GM23338 (cell line): ENCODE data around the gene MDM2. TPM values are rescaled to one million over a fixed set of nuclear protein-coding genes. Genes with fewer than 3 reads are reported as not detected.

Source experiments
- ATAC-seq: fragments of 200-7000 bp; cut with Tn5 transposase; 3 replicates; pipeline ENCODE4 v1.9.1; 2020
- DNase-seq: peaks from one replicate; pipeline ENCODE4 v3.0.0-alpha.2; 2015; ENCODE audit warnings: low spot score
- H2AFZ ChIP-seq: fragments of 200-600 bp; sonication (generic); 2 replicates; pipeline ENCODE4 v1.8.0; 2016; ENCODE audit warnings: antibody characterized with exemption, mild to moderate bottlenecking, moderate library complexity
- H3F3A ChIP-seq: fragments of 200-600 bp; sonication (generic); replicated peaks from 2 replicates; pipeline ENCODE4 v1.8.0; 2017; ENCODE audit warnings: antibody characterized with exemption, mixed run types, low read depth
- H3K27ac ChIP-seq: fragments of 200-600 bp; sonication (generic); 2 replicates; pipeline ENCODE4 v1.6.1; 2016; ENCODE audit warnings: low read depth
- H3K27me3 ChIP-seq: fragments of 200-600 bp; sonication (generic); 2 replicates; pipeline ENCODE4 v1.8.0; 2016; ENCODE audit warnings: mild to moderate bottlenecking, mixed run types, moderate library complexity; ENCODE audit not compliant: insufficient read depth
- H3K36me3 ChIP-seq: fragments of 200-600 bp; sonication (generic); 2 replicates; pipeline ENCODE4 v1.8.0; 2016; ENCODE audit warnings: mild to moderate bottlenecking; ENCODE audit not compliant: insufficient read depth
- H3K4me1 ChIP-seq: fragments of 200-600 bp; sonication (generic); 2 replicates; pipeline ENCODE4 v1.8.0; 2016; ENCODE audit warnings: mild to moderate bottlenecking, moderate library complexity; ENCODE audit not compliant: insufficient read depth
- H3K4me2 ChIP-seq: fragments of 200-600 bp; sonication (generic); 2 replicates; pipeline ENCODE4 v1.7.1; 2017; ENCODE audit warnings: mixed run types
- H3K4me3 ChIP-seq: fragments of 200-600 bp; sonication (generic); 2 replicates; pipeline ENCODE4 v1.6.1; 2016; ENCODE audit warnings: mixed run types
- H3K79me2 ChIP-seq: fragments of 200-600 bp; sonication (generic); replicated peaks from 2 replicates; pipeline ENCODE4 v1.8.0; 2017; ENCODE audit warnings: mild to moderate bottlenecking; ENCODE audit not compliant: insufficient read depth
- H3K9me2 ChIP-seq: fragments of 200-600 bp; sonication (generic); 2 replicates; pipeline ENCODE4 v1.8.0; 2017; ENCODE audit not compliant: insufficient read depth
- H4K20me1 ChIP-seq: fragments of 200-600 bp; sonication (generic); replicated peaks from 2 replicates; pipeline ENCODE4 v1.8.0; 2017; ENCODE audit warnings: mild to moderate bottlenecking; ENCODE audit not compliant: insufficient read depth
- H3K27ac Mint-ChIP-seq: 2 replicates; pipeline ENCODE4 v1.8.0; 2020; ENCODE audit warnings: inconsistent platforms, mild to moderate bottlenecking, moderate library complexity, mixed read lengths
- H3K27me3 Mint-ChIP-seq: 3 replicates; pipeline ENCODE4 v1.8.0; 2022; ENCODE audit warnings: low read depth, mild to moderate bottlenecking, moderate library complexity, mixed read lengths, inconsistent platforms; ENCODE audit not compliant: insufficient read depth, poor library complexity
- H3K36me3 Mint-ChIP-seq: 3 replicates; pipeline ENCODE4 v1.8.0; 2021; ENCODE audit warnings: low read depth, mild to moderate bottlenecking, inconsistent platforms, moderate library complexity, mixed read lengths
- H3K4me1 Mint-ChIP-seq: 3 replicates; pipeline ENCODE4 v1.8.0; 2020; ENCODE audit warnings: mild to moderate bottlenecking, inconsistent platforms, mixed read lengths
- H3K4me3 Mint-ChIP-seq: 3 replicates; pipeline ENCODE4 v1.8.0; 2021; ENCODE audit warnings: moderate library complexity, mild to moderate bottlenecking, inconsistent platforms, mixed read lengths
- H3K9me3 Mint-ChIP-seq: 3 replicates; pipeline ENCODE4 v1.8.0; 2020; ENCODE audit warnings: moderate library complexity, mild to moderate bottlenecking, inconsistent platforms, mixed read lengths
- CREB1 ChIP-seq: fragments of 250-450 bp; sonication (Bioruptor Pico); IDR thresholded peaks from 2 replicates; pipeline ENCODE4 v1.5.0; 2020; ENCODE audit warnings: low read depth, mild to moderate bottlenecking, moderate library complexity
- EZH2 ChIP-seq: fragments of 200-600 bp; sonication (generic); IDR thresholded peaks from one replicate; pipeline ENCODE4 v1.8.0; 2017; ENCODE audit warnings: antibody characterized with exemption, mild to moderate bottlenecking, low read depth; ENCODE audit not compliant: unreplicated experiment
- EZH2phosphoT487 ChIP-seq: fragments of 200-600 bp; sonication (generic); IDR thresholded peaks from one replicate; pipeline ENCODE4 v1.8.1; 2018; ENCODE audit warnings: antibody characterized with exemption; ENCODE audit not compliant: unreplicated experiment
- JUNB ChIP-seq: IDR thresholded peaks from one replicate; pipeline ENCODE4 v1.6.1; 2016; ENCODE audit warnings: antibody characterized with exemption; ENCODE audit not compliant: unreplicated experiment
- NANOG ChIP-seq: IDR thresholded peaks from 2 replicates; pipeline ENCODE4 v1.6.1; 2016; ENCODE audit warnings: antibody characterized with exemption, borderline replicate concordance
- POLR2AphosphoS5 ChIP-seq: IDR thresholded peaks from 2 replicates; pipeline ENCODE4 v1.6.1; 2016; ENCODE audit warnings: antibody characterized with exemption, low read depth
- STAT1 ChIP-seq: IDR thresholded peaks from one replicate; pipeline ENCODE4 v1.6.1; 2016; ENCODE audit warnings: antibody characterized with exemption; ENCODE audit not compliant: unreplicated experiment
- ZNF114 ChIP-seq: fragments of 250-450 bp; sonication (Bioruptor Pico); IDR thresholded peaks from 2 replicates; pipeline ENCODE4 v1.5.0; 2020; ENCODE audit warnings: mild to moderate bottlenecking, moderate library complexity
- ZNF331 ChIP-seq: fragments of 250-450 bp; sonication (Bioruptor Pico); IDR thresholded peaks from 2 replicates; pipeline ENCODE4 v1.5.0; 2020; ENCODE audit warnings: low read depth, mild to moderate bottlenecking, moderate library complexity
- polyA plus RNA-seq: library from polyadenylated mRNA; unstranded; fragments of >200 nt; fragmentation: Nextera tagmentation; extraction: Ambion mirVana; gene quantifications from 2 replicates; pipeline ENCODE4 v1.2.1, GENCODE V29; 2016
- total RNA-seq: library from RNA; depleted of rRNA; stranded (reverse); fragments of >200 nt; shearing (Covaris generic); gene quantifications from 2 replicates; pipeline ENCODE4 v1.2.3, GENCODE V29; 2014
- TF ChIP-seq, protein P1 (sequence below): IDR thresholded peaks from 2 replicates; pipeline ENCODE4 v1.6.1; 2016; ENCODE audit warnings: antibody characterized with exemption
- TF ChIP-seq, protein P2 (sequence below): IDR thresholded peaks from one replicate; pipeline ENCODE4 v1.6.1; 2018; ENCODE audit warnings: antibody characterized with exemption; ENCODE audit not compliant: unreplicated experiment
- TF ChIP-seq, protein P3 (sequence below): fragments of 250-450 bp; sonication (Bioruptor Pico); IDR thresholded peaks from 2 replicates; pipeline ENCODE4 v1.5.0; 2020; ENCODE audit warnings: mild to moderate bottlenecking, moderate library complexity
- TF ChIP-seq, protein P4 (sequence below), 2 experiments: fragments of 200-600 bp in 1 of 2; sonication (generic) in 1 of 2; conservative IDR thresholded peaks; 2 replicates each; pipeline versions ENCODE4 v1.5.1 to v1.6.1; 2016 to 2017; ENCODE audit warnings: antibody characterized with exemption in 2 of 2, low read depth in 2 of 2, mild to moderate bottlenecking in 2 of 2, moderate library complexity in 1 of 2

Gene MDM2
- total and polyA plus RNA-seq, 2 experiments from 2014 or later, result 105 to 136 TPM

DNA sequence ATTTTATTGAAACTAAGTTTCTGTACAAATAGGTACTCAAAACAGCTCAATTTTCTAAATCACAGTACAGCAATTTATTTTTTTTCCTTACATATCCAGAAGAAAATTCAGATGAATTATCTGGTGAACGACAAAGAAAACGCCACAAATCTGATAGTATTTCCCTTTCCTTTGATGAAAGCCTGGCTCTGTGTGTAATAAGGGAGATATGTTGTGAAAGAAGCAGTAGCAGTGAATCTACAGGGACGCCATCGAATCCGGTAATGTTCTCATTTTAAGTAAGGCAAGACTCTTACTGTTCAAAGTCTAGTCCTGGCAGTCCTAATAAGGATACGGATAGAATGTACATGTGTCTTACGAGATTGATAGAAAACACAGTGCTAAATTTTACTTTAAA lies 20.7 kb downstream of the MDM2 start:
- Histone ChIP-seq H3K4me1 (peaks cover 5% of the 10 kb centered on the region), H3K36me3 (peaks cover 63% of the 10 kb centered on the region), H3K79me2 (peaks cover 16% of the 10 kb centered on the region), H3K9me2 (no peaks in the 10 kb centered on the region), H3K4me2 (no peak overlapping the region), H3F3A (peaks cover 16% of the 10 kb centered on the region; the same call in 1 of the 2 replicates), H4K20me1 (peaks cover 6% of the 10 kb centered on the region; the same call in 1 of the 2 replicates), H3K27ac (no peak overlapping the region), H2AFZ (no peak overlapping the region), H3K27me3 (no peaks in the 10 kb centered on the region), H3K4me3 (no peak overlapping the region)
- no peaks in the 10 kb centered on the region for H3K27me3 Mint-ChIP-seq
- no peak overlapping the region for H3K27ac Mint-ChIP-seq
- ATAC-seq (no peak), DNase-seq (no peak)
- H3K4me3 Mint-ChIP-seq, result no peak overlapping the region
- no peaks in the 10 kb centered on the region for H3K9me3 Mint-ChIP-seq
- no peak for TF ChIP-seq CREB1
- TF ChIP-seq ZNF114 (CRISPR knock-in tag), result no peak
- no peak for TF ChIP-seq STAT1
- no peak for TF ChIP-seq POLR2AphosphoS5
- no peak for TF ChIP-seq ZNF331
- TF ChIP-seq JUNB, result no peak
- TF ChIP-seq, protein P1, sequence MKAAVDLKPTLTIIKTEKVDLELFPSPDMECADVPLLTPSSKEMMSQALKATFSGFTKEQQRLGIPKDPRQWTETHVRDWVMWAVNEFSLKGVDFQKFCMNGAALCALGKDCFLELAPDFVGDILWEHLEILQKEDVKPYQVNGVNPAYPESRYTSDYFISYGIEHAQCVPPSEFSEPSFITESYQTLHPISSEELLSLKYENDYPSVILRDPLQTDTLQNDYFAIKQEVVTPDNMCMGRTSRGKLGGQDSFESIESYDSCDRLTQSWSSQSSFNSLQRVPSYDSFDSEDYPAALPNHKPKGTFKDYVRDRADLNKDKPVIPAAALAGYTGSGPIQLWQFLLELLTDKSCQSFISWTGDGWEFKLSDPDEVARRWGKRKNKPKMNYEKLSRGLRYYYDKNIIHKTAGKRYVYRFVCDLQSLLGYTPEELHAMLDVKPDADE, result no peak
- TF ChIP-seq, protein P2, sequence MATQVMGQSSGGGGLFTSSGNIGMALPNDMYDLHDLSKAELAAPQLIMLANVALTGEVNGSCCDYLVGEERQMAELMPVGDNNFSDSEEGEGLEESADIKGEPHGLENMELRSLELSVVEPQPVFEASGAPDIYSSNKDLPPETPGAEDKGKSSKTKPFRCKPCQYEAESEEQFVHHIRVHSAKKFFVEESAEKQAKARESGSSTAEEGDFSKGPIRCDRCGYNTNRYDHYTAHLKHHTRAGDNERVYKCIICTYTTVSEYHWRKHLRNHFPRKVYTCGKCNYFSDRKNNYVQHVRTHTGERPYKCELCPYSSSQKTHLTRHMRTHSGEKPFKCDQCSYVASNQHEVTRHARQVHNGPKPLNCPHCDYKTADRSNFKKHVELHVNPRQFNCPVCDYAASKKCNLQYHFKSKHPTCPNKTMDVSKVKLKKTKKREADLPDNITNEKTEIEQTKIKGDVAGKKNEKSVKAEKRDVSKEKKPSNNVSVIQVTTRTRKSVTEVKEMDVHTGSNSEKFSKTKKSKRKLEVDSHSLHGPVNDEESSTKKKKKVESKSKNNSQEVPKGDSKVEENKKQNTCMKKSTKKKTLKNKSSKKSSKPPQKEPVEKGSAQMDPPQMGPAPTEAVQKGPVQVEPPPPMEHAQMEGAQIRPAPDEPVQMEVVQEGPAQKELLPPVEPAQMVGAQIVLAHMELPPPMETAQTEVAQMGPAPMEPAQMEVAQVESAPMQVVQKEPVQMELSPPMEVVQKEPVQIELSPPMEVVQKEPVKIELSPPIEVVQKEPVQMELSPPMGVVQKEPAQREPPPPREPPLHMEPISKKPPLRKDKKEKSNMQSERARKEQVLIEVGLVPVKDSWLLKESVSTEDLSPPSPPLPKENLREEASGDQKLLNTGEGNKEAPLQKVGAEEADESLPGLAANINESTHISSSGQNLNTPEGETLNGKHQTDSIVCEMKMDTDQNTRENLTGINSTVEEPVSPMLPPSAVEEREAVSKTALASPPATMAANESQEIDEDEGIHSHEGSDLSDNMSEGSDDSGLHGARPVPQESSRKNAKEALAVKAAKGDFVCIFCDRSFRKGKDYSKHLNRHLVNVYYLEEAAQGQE, result no peak
- TF ChIP-seq, protein P3, sequence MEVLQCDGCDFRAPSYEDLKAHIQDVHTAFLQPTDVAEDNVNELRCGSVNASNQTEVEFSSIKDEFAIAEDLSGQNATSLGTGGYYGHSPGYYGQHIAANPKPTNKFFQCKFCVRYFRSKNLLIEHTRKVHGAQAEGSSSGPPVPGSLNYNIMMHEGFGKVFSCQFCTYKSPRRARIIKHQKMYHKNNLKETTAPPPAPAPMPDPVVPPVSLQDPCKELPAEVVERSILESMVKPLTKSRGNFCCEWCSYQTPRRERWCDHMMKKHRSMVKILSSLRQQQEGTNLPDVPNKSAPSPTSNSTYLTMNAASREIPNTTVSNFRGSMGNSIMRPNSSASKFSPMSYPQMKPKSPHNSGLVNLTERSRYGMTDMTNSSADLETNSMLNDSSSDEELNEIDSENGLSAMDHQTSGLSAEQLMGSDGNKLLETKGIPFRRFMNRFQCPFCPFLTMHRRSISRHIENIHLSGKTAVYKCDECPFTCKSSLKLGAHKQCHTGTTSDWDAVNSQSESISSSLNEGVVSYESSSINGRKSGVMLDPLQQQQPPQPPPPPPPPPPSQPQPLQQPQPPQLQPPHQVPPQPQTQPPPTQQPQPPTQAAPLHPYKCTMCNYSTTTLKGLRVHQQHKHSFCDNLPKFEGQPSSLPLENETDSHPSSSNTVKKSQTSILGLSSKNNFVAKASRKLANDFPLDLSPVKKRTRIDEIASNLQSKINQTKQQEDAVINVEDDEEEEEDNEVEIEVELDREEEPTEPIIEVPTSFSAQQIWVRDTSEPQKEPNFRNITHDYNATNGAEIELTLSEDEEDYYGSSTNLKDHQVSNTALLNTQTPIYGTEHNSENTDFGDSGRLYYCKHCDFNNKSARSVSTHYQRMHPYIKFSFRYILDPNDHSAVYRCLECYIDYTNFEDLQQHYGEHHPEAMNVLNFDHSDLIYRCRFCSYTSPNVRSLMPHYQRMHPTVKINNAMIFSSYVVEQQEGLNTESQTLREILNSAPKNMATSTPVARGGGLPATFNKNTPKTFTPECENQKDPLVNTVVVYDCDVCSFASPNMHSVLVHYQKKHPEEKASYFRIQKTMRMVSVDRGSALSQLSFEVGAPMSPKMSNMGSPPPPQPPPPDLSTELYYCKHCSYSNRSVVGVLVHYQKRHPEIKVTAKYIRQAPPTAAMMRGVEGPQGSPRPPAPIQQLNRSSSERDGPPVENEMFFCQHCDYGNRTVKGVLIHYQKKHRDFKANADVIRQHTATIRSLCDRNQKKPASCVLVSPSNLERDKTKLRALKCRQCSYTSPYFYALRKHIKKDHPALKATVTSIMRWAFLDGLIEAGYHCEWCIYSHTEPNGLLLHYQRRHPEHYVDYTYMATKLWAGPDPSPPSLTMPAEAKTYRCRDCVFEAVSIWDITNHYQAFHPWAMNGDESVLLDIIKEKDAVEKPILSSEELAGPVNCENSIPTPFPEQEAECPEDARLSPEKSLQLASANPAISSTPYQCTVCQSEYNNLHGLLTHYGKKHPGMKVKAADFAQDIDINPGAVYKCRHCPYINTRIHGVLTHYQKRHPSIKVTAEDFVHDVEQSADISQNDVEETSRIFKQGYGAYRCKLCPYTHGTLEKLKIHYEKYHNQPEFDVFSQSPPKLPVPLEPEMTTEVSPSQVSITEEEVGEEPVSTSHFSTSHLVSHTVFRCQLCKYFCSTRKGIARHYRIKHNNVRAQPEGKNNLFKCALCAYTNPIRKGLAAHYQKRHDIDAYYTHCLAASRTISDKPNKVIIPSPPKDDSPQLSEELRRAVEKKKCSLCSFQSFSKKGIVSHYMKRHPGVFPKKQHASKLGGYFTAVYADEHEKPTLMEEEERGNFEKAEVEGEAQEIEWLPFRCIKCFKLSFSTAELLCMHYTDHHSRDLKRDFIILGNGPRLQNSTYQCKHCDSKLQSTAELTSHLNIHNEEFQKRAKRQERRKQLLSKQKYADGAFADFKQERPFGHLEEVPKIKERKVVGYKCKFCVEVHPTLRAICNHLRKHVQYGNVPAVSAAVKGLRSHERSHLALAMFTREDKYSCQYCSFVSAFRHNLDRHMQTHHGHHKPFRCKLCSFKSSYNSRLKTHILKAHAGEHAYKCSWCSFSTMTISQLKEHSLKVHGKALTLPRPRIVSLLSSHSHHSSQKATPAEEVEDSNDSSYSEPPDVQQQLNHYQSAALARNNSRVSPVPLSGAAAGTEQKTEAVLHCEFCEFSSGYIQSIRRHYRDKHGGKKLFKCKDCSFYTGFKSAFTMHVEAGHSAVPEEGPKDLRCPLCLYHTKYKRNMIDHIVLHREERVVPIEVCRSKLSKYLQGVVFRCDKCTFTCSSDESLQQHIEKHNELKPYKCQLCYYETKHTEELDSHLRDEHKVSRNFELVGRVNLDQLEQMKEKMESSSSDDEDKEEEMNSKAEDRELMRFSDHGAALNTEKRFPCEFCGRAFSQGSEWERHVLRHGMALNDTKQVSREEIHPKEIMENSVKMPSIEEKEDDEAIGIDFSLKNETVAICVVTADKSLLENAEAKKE (CRISPR knock-in tag), result no peak
- TF ChIP-seq, protein P4, sequence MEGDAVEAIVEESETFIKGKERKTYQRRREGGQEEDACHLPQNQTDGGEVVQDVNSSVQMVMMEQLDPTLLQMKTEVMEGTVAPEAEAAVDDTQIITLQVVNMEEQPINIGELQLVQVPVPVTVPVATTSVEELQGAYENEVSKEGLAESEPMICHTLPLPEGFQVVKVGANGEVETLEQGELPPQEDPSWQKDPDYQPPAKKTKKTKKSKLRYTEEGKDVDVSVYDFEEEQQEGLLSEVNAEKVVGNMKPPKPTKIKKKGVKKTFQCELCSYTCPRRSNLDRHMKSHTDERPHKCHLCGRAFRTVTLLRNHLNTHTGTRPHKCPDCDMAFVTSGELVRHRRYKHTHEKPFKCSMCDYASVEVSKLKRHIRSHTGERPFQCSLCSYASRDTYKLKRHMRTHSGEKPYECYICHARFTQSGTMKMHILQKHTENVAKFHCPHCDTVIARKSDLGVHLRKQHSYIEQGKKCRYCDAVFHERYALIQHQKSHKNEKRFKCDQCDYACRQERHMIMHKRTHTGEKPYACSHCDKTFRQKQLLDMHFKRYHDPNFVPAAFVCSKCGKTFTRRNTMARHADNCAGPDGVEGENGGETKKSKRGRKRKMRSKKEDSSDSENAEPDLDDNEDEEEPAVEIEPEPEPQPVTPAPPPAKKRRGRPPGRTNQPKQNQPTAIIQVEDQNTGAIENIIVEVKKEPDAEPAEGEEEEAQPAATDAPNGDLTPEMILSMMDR (conservative IDR thresholded peaks at IDR 0.05; ENCODE audit: low read depth in 2 of 2), result no peak
- TF ChIP-seq EZH2phosphoT487, result no peak
- no peak for TF ChIP-seq NANOG
- no peak for TF ChIP-seq EZH2
- peaks cover 81% of the 10 kb centered on the region for H3K36me3 Mint-ChIP-seq
- H3K4me1 Mint-ChIP-seq, result peaks cover 10% of the 10 kb centered on the region
